HG02981 (cell line): ENCODE results near the gene BLTP3A.

Source experiments
- ATAC-seq: cut with Tn5 transposase; IDR thresholded peaks from one replicate; pipeline ENCODE4 v1.9.1; 2021; ENCODE audit warnings: mild to moderate bottlenecking, moderate library complexity; ENCODE audit not compliant: unreplicated experiment

The BLTP3A gene

GRCh38 chr6:34829137-34829536 lies 37.3 kb downstream of the BLTP3A start:
- no peak for ATAC-seq

- ATAC-seq = no peak
These were observed 41.1 kb downstream of the BLTP3A start for GRCh38 chr6:34832942-34833341.

- ATAC-seq = no peak
These were observed 43.1 kb downstream of the BLTP3A start for GRCh38 chr6:34834789-34835518.

- no peak for ATAC-seq
These were observed 44.1 kb downstream of the BLTP3A start for GRCh38 chr6:34836008-34836407.

- no peak for ATAC-seq
These were observed 44.6 kb downstream of the BLTP3A start for GRCh38 chr6:34836451-34836850.

- no peak for ATAC-seq
These were observed 45.6 kb downstream of the BLTP3A start for GRCh38 chr6:34837528-34837927.

- ATAC-seq = no peak
These were observed 47.9 kb downstream of the BLTP3A start for GRCh38 chr6:34839666-34840352.
